HEK293 (cell line): ENCODE measurements around the gene C19orf38.
A peak's percentile ranks its signal among the peaks of the same experiment; 100 is the strongest.

Experiments
- CTCF ChIA-PET: fragments of 350-600 bp; formaldehyde crosslinking; extraction: SDS; loops from one replicate; lab custom pipeline; 2021; ENCODE audit warnings: antibody characterized with exemption; lab: Yijun Ruan, JAX
- POLR2A ChIA-PET: fragments of 300-600 bp; formaldehyde crosslinking; extraction: SDS; loops from one replicate; lab custom pipeline; 2020; ENCODE audit warnings: antibody characterized with exemption, inconsistent platforms; lab: Yijun Ruan, JAX
- H3K27ac ChIP-seq: fragments of 200-500 bp; sonication (Bioruptor generic); 2 replicates; pipeline ENCODE4 v1.5.1; 2014; ENCODE audit warnings: low read depth, low read length, control low read depth, inconsistent platforms; ENCODE audit errors: extremely low read depth
- H3K36me3 ChIP-seq, 2 experiments: fragments of 200-500 bp in 1 of 2; sonication (Bioruptor generic) in 1 of 2; 1 replicate in 1 of 2; 2 replicates in 1 of 2; pipeline ENCODE4 v1.5.1; 2014 to 2017; ENCODE audit warnings: inconsistent platforms in 2 of 2, low read length in 2 of 2; ENCODE audit not compliant: control insufficient read depth in 2 of 2, insufficient read depth in 1 of 2
- H3K4me1 ChIP-seq: fragments of 200-500 bp; sonication (Bioruptor generic); 2 replicates; pipeline ENCODE4 v1.5.1; 2014; ENCODE audit warnings: mild to moderate bottlenecking, low read length, inconsistent platforms; ENCODE audit not compliant: control insufficient read depth, insufficient read depth
- H3K4me3 ChIP-seq: 2 replicates; pipeline ENCODE4 v1.5.1; 2011; ENCODE audit warnings: low read depth, mild to moderate bottlenecking, control low read depth, low read length, moderate library complexity
- H3K9me3 ChIP-seq: fragments of 200-500 bp; sonication (Bioruptor generic); 2 replicates; pipeline ENCODE4 v1.5.1; 2014; ENCODE audit warnings: low read depth, low read length, inconsistent platforms; ENCODE audit not compliant: control insufficient read depth, insufficient read depth
- GLIS1 ChIP-seq: fragments of 450-650 bp; formaldehyde crosslinking; IDR thresholded peaks from 2 replicates; pipeline ENCODE4 v1.5.1; 2016; ENCODE audit warnings: missing biosample characterization, missing genetic modification characterization
- GLIS2 ChIP-seq: fragments of 450-650 bp; formaldehyde crosslinking; IDR thresholded peaks from 2 replicates; pipeline ENCODE4 v1.5.1; 2016; ENCODE audit warnings: missing biosample characterization, missing genetic modification characterization
- PATZ1 ChIP-seq: fragments of 450-650 bp; formaldehyde crosslinking; IDR thresholded peaks from 2 replicates; pipeline ENCODE4 v1.5.1; 2016; ENCODE audit warnings: missing biosample characterization, missing genetic modification characterization
- WT1 ChIP-seq: fragments of 450-650 bp; formaldehyde crosslinking; IDR thresholded peaks from 2 replicates; pipeline ENCODE4 v1.5.1; 2016; ENCODE audit warnings: missing biosample characterization, missing genetic modification characterization
- ZBTB11 ChIP-seq: fragments of 450-650 bp; formaldehyde crosslinking; conservative IDR thresholded peaks from 2 replicates; pipeline ENCODE4 v1.5.1; 2016; ENCODE audit warnings: low read depth, missing biosample characterization, missing genetic modification characterization
- ZNF514 ChIP-seq: fragments of 450-650 bp; formaldehyde crosslinking; IDR thresholded peaks from 2 replicates; pipeline ENCODE4 v1.5.1; 2016; ENCODE audit warnings: missing biosample characterization, missing genetic modification characterization
- ZNF530 ChIP-seq: fragments of 450-650 bp; formaldehyde crosslinking; IDR thresholded peaks from 2 replicates; pipeline ENCODE4 v1.5.1; 2016; ENCODE audit warnings: low read depth, missing biosample characterization, missing genetic modification characterization
- ZNF701 ChIP-seq: fragments of 450-650 bp; formaldehyde crosslinking; IDR thresholded peaks from 2 replicates; pipeline ENCODE4 v1.5.1; 2016; ENCODE audit warnings: missing biosample characterization, missing genetic modification characterization
- ZNF76 ChIP-seq: fragments of 450-650 bp; formaldehyde crosslinking; IDR thresholded peaks from 2 replicates; pipeline ENCODE4; 2016; ENCODE audit warnings: low read depth, missing biosample characterization, missing genetic modification characterization, borderline replicate concordance
- ZSCAN23 ChIP-seq: fragments of 450-650 bp; formaldehyde crosslinking; IDR thresholded peaks from 2 replicates; pipeline ENCODE4 v1.5.1; 2016; ENCODE audit warnings: missing biosample characterization, missing genetic modification characterization
- ZSCAN4 ChIP-seq: fragments of 450-650 bp; formaldehyde crosslinking; IDR thresholded peaks from 2 replicates; pipeline ENCODE4 v1.5.1; 2017; ENCODE audit warnings: missing biosample characterization, missing genetic modification characterization

The C19orf38 gene

GRCh38 chr19:10829967-10830366 lies 18.2 kb upstream of the C19orf38 start:
- POLR2A ChIA-PET = interaction anchor here (1.1 kb wide), 1 partner anchor 112 kb away, joined by 4 read pairs; the partner anchor contains the start of gene DNM2
- no peak overlapping the region for H3K27ac ChIP-seq
- no peaks in the 10 kb centered on the region for H3K4me1 ChIP-seq
- peaks cover 9 to 78% of the 10 kb centered on the region in 2 experiments; a peak in 2 of 3 replicates for H3K36me3 ChIP-seq
- H3K4me3 ChIP-seq = no peak overlapping the region
- no peaks in the 10 kb centered on the region for H3K9me3 ChIP-seq
- CTCF ChIA-PET = interaction anchor here (0.5 to 2.5 kb wide), 4 partner anchors 22 to 122 kb away, joined by 3 to 13 read pairs (median 4); partner anchors contain the start of gene DNM2
- TF ChIP-seq ZNF530 (no peak), PATZ1 (tag by site-specific recombination) (peak; percentile 22; the same call in 1 of the 2 replicates), GLIS2 (peak; percentile 39; the same call in 1 of the 2 replicates)

GRCh38 chr19:10830370-10830769 lies 17.8 kb upstream of the C19orf38 start:
- Histone ChIP-seq H3K4me1 (no peaks in the 10 kb centered on the region), H3K9me3 (no peaks in the 10 kb centered on the region), H3K27ac (no peak overlapping the region), H3K36me3 (peaks cover 6 to 76% of the 10 kb centered on the region in 2 experiments; a peak in 2 of 3 replicates), H3K4me3 (no peak overlapping the region)
- ChIA-PET CTCF (interaction anchor here (2.5 kb wide), 1 partner anchor 113 kb away, joined by 13 read pairs; the partner anchor contains the start of gene DNM2), POLR2A (interaction anchor here (1.1 kb wide), 1 partner anchor 113 kb away, joined by 4 read pairs; the partner anchor contains the start of gene DNM2)
- no peak for TF ChIP-seq ZBTB11 (tag by site-specific recombination)
- TF ChIP-seq ZNF76 (tag by site-specific recombination) = no peak
- no peak for TF ChIP-seq WT1 (tag by site-specific recombination)
- no peak for TF ChIP-seq ZNF514 (tag by site-specific recombination)
- TF ChIP-seq ZSCAN4 (tag by site-specific recombination) = no peak
- TF ChIP-seq ZSCAN23 (tag by site-specific recombination) = no peak

- H3K27ac ChIP-seq = no peak overlapping the region
- H3K4me3 ChIP-seq = no peak overlapping the region
- H3K4me1 ChIP-seq = no peaks in the 10 kb centered on the region
- ChIA-PET CTCF (no interaction called here), POLR2A (no interaction called here)
- H3K9me3 ChIP-seq = no peaks in the 10 kb centered on the region
- peaks cover 6 to 70% of the 10 kb centered on the region in 2 experiments; a peak in 2 of 3 replicates for H3K36me3 ChIP-seq
- TF ChIP-seq GLIS2 (peak; percentile 18; the same call in 1 of the 2 replicates), GLIS1 (tag by site-specific recombination) (peak; percentile 47; the same call in 1 of the 2 replicates), ZNF701 (no peak), PATZ1 (tag by site-specific recombination) (0 out of 2 replicates have a peak, but pooled peaks have one; percentile 16)
These were observed 17.1 kb upstream of the C19orf38 start for GRCh38 chr19:10830931-10831779.
